ENCODE measurements around the gene MRPL22. TPM values are rescaled to one million over a fixed set of nuclear protein-coding genes. Genes with fewer than 3 reads are reported as not detected.
A peak's percentile ranks its signal among the peaks of the same experiment; 100 is the strongest.
"Not testable (repeated sequence)": the region's sequence is repeated elsewhere in the genome, so short reads cannot be mapped to it uniquely, and the experiment has no call there.

MRPL22 gene
- total RNA-seq, 4 donors from 2014 or later, result 19.1 to 24.4 (median 22.2) TPM

DNA sequence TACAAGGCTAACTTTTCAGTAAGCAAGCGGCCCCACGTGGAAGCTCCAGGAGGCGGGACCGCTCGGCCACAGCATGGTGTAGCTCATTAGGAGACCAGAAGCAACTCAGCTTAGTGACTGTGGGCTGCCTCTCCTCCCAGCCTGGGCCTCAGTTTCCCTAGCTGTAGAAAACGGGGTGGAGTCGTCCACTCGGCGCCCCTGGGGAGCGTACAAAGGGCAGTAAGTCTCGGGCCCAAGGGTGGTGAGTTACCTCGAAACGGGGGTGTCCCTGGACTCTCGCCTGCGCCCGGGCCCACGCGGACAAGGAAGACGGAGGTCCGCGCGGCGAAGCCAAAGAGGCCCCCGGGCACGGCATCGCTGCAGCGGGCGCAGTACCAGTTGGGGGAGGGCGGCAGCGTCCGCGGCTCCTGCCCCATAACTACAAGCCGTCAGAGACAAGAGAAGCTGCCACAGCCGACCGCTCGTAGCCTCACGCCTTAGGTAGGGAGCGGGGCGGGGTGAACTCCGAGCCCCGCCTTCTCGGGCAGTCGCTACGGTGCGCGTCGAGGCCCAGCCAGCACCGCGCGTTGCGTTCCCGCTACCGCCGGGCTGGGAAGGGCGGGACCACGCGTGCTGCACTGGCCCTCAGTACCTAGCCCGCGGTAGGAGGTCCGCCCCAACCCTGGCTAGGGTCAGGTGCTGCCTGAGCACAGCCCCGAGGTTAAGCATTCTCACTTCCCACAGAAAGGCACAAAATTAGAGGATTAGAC is 3.0 kb upstream of the MRPL22 start, which contains the start of gene GEMIN5:
TSS of gene GEMIN5 (minus strand) at position 494 of the 749 bp plus-strand sequence. CDS start at position 416, 78 bp downstream.
- DNase-seq (ENCODE audit: low spot score in 2 of 2), result peak; percentile 71 to 96
- H3K4me3 ChIP-seq (ENCODE audit: low read depth, poor library complexity, severe bottlenecking), result peak within 1 kb of the TSS; percentile 91
- intact Hi-C loops (cut with DNase I; ENCODE audit: low total_unique reads), result no loop called here
- no peak for TF ChIP-seq POLR2A (IDR thresholded peaks at IDR 0.05)
- TF ChIP-seq, protein P1, sequence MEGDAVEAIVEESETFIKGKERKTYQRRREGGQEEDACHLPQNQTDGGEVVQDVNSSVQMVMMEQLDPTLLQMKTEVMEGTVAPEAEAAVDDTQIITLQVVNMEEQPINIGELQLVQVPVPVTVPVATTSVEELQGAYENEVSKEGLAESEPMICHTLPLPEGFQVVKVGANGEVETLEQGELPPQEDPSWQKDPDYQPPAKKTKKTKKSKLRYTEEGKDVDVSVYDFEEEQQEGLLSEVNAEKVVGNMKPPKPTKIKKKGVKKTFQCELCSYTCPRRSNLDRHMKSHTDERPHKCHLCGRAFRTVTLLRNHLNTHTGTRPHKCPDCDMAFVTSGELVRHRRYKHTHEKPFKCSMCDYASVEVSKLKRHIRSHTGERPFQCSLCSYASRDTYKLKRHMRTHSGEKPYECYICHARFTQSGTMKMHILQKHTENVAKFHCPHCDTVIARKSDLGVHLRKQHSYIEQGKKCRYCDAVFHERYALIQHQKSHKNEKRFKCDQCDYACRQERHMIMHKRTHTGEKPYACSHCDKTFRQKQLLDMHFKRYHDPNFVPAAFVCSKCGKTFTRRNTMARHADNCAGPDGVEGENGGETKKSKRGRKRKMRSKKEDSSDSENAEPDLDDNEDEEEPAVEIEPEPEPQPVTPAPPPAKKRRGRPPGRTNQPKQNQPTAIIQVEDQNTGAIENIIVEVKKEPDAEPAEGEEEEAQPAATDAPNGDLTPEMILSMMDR (IDR thresholded peaks at IDR 0.05), result no peak
- 1% methylated on average over 17 to 52 of the region's 61 CpGs for WGBS, 2 donors

DNA sequence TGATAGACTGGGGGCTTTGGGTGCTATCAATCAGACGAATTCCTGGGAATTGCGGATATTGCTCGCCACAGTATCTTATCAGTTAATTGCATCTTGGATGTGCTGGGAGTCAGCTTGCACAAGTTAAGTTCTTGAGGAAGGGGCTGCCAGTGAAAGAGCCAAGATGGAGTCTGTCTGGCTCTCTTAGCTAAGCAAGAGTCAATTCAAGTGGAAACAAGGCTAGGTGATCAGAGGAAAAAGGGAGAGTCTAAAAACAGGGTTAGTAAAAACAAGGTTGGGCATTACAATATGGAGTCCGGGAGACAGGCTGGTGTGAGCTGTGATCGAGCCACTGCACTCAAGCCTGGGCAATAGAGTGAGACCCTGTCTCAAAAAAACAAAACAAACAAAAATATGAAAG is 1.5 kb upstream of the MRPL22 start:
- DNase-seq (ENCODE audit: low spot score in 2 of 2); H3K4me3 ChIP-seq (ENCODE audit: low read depth, poor library complexity, severe bottlenecking); intact Hi-C loops (cut with DNase I; ENCODE audit: low total_unique reads): not testable (repeated sequence)
- WGBS, 2 donors, result 83 to 87% methylated on average over 5 of the region's 5 CpGs

- TF ChIP-seq, protein P1 (IDR thresholded peaks at IDR 0.05), result no peak
- no peak for TF ChIP-seq POLR2A (IDR thresholded peaks at IDR 0.05)
- DNase-seq (ENCODE audit: low spot score in 2 of 2), result no peak
- no peak overlapping the region for H3K4me3 ChIP-seq (ENCODE audit: low read depth, poor library complexity, severe bottlenecking)
- intact Hi-C loops (cut with DNase I; ENCODE audit: low total_unique reads), result no loop called here
- WGBS, 2 donors, result 84 to 88% methylated on average over 9 of the region's 9 CpGs
Observed at GRCh38 chr5:154940375-154940771, 500 bp upstream of the MRPL22 start.

DNA sequence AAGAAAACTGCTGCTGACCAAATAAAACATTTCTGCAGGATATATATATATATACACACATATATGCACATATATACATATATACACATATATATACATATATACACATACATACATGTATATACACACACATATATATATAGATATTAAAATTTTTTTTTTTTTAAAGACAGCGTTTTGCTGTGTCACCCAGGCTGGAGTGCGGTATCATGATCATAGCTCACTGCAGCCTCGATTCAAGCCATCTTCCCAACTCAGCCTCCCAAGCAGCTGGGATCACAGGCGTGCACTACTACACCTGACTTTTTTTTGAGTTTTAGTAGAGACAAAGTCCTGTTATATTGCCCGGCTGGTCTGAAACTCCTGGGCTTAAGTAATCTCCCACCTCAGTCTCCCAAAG is 2.7 kb downstream of the MRPL22 start:
- H3K4me3 ChIP-seq (ENCODE audit: low read depth, poor library complexity, severe bottlenecking), result no peak overlapping the region
- TF ChIP-seq, protein P1 (IDR thresholded peaks at IDR 0.05), result no peak
- TF ChIP-seq POLR2A (IDR thresholded peaks at IDR 0.05), result no peak
- WGBS, 2 donors, result 80 to 87% methylated on average over 5 of the region's 5 CpGs
- intact Hi-C loops (cut with DNase I; ENCODE audit: low total_unique reads), result no loop called here
- no peak for DNase-seq (ENCODE audit: low spot score in 2 of 2)

DNA sequence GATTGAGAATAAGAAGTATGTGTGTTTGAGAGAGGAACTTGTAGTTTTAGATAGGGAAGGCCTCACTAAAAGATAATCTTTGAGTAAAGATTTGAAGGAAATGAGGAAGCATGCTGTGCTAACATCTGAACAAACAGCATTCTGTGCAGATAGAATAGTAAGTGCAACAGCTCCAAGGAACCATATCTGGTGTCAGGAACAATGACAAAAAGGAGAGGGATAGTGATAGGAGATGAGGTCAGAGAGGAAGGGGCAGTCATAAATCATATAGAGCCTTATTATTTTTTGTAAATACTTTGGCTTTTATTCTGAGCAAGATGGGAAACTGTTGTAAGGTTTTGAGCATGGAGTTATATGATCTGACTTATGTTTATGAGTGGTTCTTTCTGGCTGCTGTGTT is 3.8 kb downstream of the MRPL22 start:
- TF ChIP-seq POLR2A (IDR thresholded peaks at IDR 0.05), result no peak
- TF ChIP-seq, protein P1 (IDR thresholded peaks at IDR 0.05), result no peak
- DNase-seq (ENCODE audit: low spot score in 2 of 2), result no peak
- H3K4me3 ChIP-seq (ENCODE audit: low read depth, poor library complexity, severe bottlenecking), result no peak overlapping the region
- intact Hi-C loops (cut with DNase I; ENCODE audit: low total_unique reads), result no loop called here

DNA sequence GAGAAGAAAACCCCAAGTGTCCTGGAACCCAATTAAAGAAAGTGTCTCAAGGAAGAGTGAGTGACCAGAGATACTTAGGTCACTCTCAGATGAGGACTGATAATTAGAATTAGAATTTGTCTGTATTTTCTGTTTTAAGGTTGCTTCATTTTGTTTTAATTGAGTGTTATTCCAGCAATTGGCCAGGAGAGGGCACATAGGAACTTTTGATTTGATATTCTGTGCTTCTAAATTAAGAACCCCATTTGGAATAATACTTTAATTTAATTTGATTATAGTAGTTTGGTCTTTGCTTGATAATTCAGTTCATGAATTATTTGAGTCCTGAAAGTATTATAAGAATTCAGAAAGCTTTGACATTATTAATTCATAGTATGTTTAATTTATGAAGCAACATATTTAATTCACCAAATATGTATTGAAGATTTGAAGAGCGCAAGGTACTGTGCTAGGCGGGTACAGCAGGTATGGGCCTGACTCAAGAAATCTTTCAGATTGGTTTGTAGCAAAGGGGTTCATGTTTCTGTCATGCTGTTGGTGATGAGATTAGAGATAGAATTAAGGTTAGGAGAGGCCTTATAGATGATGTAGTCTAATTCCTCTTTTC is 4.9 kb downstream of the MRPL22 start:
- 91 to 96% methylated on average over 2 of the region's 2 CpGs for WGBS, 2 donors
- intact Hi-C loops (cut with DNase I; ENCODE audit: low total_unique reads), result no loop called here
- DNase-seq (ENCODE audit: low spot score in 2 of 2), result no peak
- H3K4me3 ChIP-seq (ENCODE audit: low read depth, poor library complexity, severe bottlenecking), result no peak overlapping the region
- TF ChIP-seq, protein P1 (IDR thresholded peaks at IDR 0.05), result peak in 1 of 3 donors; percentile 33
- no peak for TF ChIP-seq POLR2A (IDR thresholded peaks at IDR 0.05)
